Measurements from ENCODE around the gene DENND1A. TPM values are rescaled to one million over a fixed set of nuclear protein-coding genes. Genes with fewer than 3 reads are reported as not detected.

The DENND1A gene
- total and polyA plus RNA-seq, 2 experiments from 2014 or later = 13.1 to 28.7 TPM

DNA sequence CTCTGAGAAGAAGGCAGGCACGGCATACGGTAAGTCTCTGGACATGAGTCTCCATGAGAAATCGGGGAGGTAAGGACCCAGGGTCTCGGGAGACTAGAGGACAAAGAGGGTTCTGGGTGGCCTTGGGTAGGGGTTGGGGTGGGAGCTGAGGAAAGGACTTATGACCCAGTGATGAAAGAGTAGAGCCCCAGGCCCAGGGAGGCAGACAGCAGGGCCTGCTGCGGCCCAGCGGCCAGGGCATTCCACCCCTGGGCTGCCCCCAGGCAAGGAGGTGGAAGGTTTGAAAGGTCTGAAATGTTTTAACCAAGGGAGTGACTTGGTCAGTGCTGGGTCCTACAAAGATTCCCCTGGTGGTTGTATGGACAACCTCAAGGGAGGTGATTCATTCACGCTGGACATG is 484.8 kb downstream of the DENND1A start:
- no peak overlapping the region for H3K4me3 Mint-ChIP-seq
- H3K27ac ChIP-seq (ENCODE audit: low read depth) = no peak overlapping the region
- H3K27me3 ChIP-seq (ENCODE audit: insufficient read depth) = no peaks in the 10 kb centered on the region
- H3K4me1 ChIP-seq (ENCODE audit: insufficient read depth) = peaks cover 9% of the 10 kb centered on the region; the same call in 1 of the 2 replicates
- H3K9me2 ChIP-seq (ENCODE audit: insufficient read depth) = no peaks in the 10 kb centered on the region
- H3K27ac Mint-ChIP-seq = no peak overlapping the region
- peaks cover 21% of the 10 kb centered on the region for H3K4me1 Mint-ChIP-seq
- peaks cover 5% of the 10 kb centered on the region for H3K27me3 Mint-ChIP-seq (ENCODE audit: insufficient read depth, low read depth, poor library complexity)
- H3K4me3 ChIP-seq = no peak overlapping the region
- no peak for DNase-seq (ENCODE audit: low spot score)
- H3K9me3 Mint-ChIP-seq = no peaks in the 10 kb centered on the region
- H3K79me2 ChIP-seq (replicated peaks; ENCODE audit: insufficient read depth) = no peaks in the 10 kb centered on the region
- no peaks in the 10 kb centered on the region for H3K36me3 ChIP-seq (ENCODE audit: insufficient read depth)
- H3K36me3 Mint-ChIP-seq (ENCODE audit: low read depth) = 0 out of 3 replicates have a peak, but pooled peaks cover 3% of the 10 kb centered on the region
- TF ChIP-seq, protein P1, sequence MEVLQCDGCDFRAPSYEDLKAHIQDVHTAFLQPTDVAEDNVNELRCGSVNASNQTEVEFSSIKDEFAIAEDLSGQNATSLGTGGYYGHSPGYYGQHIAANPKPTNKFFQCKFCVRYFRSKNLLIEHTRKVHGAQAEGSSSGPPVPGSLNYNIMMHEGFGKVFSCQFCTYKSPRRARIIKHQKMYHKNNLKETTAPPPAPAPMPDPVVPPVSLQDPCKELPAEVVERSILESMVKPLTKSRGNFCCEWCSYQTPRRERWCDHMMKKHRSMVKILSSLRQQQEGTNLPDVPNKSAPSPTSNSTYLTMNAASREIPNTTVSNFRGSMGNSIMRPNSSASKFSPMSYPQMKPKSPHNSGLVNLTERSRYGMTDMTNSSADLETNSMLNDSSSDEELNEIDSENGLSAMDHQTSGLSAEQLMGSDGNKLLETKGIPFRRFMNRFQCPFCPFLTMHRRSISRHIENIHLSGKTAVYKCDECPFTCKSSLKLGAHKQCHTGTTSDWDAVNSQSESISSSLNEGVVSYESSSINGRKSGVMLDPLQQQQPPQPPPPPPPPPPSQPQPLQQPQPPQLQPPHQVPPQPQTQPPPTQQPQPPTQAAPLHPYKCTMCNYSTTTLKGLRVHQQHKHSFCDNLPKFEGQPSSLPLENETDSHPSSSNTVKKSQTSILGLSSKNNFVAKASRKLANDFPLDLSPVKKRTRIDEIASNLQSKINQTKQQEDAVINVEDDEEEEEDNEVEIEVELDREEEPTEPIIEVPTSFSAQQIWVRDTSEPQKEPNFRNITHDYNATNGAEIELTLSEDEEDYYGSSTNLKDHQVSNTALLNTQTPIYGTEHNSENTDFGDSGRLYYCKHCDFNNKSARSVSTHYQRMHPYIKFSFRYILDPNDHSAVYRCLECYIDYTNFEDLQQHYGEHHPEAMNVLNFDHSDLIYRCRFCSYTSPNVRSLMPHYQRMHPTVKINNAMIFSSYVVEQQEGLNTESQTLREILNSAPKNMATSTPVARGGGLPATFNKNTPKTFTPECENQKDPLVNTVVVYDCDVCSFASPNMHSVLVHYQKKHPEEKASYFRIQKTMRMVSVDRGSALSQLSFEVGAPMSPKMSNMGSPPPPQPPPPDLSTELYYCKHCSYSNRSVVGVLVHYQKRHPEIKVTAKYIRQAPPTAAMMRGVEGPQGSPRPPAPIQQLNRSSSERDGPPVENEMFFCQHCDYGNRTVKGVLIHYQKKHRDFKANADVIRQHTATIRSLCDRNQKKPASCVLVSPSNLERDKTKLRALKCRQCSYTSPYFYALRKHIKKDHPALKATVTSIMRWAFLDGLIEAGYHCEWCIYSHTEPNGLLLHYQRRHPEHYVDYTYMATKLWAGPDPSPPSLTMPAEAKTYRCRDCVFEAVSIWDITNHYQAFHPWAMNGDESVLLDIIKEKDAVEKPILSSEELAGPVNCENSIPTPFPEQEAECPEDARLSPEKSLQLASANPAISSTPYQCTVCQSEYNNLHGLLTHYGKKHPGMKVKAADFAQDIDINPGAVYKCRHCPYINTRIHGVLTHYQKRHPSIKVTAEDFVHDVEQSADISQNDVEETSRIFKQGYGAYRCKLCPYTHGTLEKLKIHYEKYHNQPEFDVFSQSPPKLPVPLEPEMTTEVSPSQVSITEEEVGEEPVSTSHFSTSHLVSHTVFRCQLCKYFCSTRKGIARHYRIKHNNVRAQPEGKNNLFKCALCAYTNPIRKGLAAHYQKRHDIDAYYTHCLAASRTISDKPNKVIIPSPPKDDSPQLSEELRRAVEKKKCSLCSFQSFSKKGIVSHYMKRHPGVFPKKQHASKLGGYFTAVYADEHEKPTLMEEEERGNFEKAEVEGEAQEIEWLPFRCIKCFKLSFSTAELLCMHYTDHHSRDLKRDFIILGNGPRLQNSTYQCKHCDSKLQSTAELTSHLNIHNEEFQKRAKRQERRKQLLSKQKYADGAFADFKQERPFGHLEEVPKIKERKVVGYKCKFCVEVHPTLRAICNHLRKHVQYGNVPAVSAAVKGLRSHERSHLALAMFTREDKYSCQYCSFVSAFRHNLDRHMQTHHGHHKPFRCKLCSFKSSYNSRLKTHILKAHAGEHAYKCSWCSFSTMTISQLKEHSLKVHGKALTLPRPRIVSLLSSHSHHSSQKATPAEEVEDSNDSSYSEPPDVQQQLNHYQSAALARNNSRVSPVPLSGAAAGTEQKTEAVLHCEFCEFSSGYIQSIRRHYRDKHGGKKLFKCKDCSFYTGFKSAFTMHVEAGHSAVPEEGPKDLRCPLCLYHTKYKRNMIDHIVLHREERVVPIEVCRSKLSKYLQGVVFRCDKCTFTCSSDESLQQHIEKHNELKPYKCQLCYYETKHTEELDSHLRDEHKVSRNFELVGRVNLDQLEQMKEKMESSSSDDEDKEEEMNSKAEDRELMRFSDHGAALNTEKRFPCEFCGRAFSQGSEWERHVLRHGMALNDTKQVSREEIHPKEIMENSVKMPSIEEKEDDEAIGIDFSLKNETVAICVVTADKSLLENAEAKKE (CRISPR knock-in tag; IDR thresholded peaks at IDR 0.05) = no peak
- TF ChIP-seq REST (IDR thresholded peaks at IDR 0.05; ENCODE audit: unreplicated experiment) (no peak), EZH2phosphoT487 (IDR thresholded peaks at IDR 0.05; ENCODE audit: unreplicated experiment) (no peak)
- TF ChIP-seq, protein P2, sequence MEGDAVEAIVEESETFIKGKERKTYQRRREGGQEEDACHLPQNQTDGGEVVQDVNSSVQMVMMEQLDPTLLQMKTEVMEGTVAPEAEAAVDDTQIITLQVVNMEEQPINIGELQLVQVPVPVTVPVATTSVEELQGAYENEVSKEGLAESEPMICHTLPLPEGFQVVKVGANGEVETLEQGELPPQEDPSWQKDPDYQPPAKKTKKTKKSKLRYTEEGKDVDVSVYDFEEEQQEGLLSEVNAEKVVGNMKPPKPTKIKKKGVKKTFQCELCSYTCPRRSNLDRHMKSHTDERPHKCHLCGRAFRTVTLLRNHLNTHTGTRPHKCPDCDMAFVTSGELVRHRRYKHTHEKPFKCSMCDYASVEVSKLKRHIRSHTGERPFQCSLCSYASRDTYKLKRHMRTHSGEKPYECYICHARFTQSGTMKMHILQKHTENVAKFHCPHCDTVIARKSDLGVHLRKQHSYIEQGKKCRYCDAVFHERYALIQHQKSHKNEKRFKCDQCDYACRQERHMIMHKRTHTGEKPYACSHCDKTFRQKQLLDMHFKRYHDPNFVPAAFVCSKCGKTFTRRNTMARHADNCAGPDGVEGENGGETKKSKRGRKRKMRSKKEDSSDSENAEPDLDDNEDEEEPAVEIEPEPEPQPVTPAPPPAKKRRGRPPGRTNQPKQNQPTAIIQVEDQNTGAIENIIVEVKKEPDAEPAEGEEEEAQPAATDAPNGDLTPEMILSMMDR (conservative IDR thresholded peaks at IDR 0.05; ENCODE audit: low read depth in 2 of 2) = no peak
- ATAC-seq = no peak
- no peak overlapping the region for H3K4me2 ChIP-seq
- no peaks in the 10 kb centered on the region for H3F3A ChIP-seq (replicated peaks; ENCODE audit: low read depth)
- no peak overlapping the region for H2AFZ ChIP-seq
- H4K20me1 ChIP-seq (replicated peaks; ENCODE audit: insufficient read depth) = peaks cover 3% of the 10 kb centered on the region; the same call in 1 of the 2 replicates
